ENCODE data around the gene MAP1LC3B. TPM values are rescaled to one million over a fixed set of nuclear protein-coding genes. Genes with fewer than 3 reads are reported as not detected.

The MAP1LC3B gene
- total RNA-seq, 3 donors from 2014 or later: 66.5 to 82.9 (median 67.3) TPM

DNA sequence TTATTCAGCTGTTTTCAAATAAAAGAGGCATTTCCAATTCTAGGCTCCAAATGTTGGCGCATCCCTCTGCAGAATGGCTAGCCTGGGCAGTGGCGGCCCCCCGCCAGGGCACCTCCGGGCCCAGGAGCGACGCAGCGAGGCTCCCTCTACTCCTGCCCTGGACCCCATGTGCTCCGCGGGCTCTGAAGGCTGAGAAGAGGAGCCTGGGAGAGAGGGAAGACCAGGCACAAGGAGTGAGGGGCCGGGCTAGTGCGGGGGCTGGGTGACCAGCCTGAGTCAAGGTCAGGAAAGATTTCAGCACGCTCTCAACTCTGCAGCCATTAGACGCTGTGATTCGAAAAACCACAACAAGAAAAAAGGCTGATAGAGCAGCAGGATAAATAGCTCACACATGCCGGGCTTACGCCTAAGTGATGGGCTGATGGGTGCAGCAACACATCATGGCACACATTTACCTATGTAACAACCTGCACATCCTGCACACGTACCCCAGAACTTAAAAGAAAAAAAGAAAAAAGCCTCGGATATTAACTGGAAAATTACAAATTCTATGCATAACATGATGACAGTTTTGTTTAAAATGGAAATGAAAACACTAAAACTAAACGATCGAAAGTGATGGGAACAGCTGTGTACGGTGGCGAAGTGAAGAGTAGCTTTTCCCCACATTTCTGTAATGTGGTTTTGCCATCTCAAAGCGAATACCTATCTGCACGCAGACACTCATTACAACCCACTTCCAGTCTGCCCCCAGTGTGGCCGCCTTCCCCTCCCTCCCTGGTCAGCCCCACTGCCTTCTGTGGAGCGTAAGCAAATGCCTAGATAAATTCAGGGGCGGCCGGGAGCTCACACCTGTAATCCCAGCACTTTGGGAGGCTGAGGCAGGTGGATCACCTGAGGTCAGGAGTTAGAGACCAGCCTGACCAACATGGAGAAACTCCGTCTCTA lies 44.4 kb downstream of the MAP1LC3B start:
- Histone ChIP-seq H3K4me3 (no peak overlapping the region), H3K9me3 (no peaks in the 10 kb centered on the region), H3K4me1 (ENCODE audit: low read depth) (no peaks in the 10 kb centered on the region), H3K36me3 (ENCODE audit: low read depth) (no peaks in the 10 kb centered on the region)
- peak in 1 of 3 donors; percentile 9 for DNase-seq
- TF ChIP-seq, protein P1, sequence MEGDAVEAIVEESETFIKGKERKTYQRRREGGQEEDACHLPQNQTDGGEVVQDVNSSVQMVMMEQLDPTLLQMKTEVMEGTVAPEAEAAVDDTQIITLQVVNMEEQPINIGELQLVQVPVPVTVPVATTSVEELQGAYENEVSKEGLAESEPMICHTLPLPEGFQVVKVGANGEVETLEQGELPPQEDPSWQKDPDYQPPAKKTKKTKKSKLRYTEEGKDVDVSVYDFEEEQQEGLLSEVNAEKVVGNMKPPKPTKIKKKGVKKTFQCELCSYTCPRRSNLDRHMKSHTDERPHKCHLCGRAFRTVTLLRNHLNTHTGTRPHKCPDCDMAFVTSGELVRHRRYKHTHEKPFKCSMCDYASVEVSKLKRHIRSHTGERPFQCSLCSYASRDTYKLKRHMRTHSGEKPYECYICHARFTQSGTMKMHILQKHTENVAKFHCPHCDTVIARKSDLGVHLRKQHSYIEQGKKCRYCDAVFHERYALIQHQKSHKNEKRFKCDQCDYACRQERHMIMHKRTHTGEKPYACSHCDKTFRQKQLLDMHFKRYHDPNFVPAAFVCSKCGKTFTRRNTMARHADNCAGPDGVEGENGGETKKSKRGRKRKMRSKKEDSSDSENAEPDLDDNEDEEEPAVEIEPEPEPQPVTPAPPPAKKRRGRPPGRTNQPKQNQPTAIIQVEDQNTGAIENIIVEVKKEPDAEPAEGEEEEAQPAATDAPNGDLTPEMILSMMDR (IDR thresholded peaks at IDR 0.05): no peak
- intact Hi-C loops (cut with DNase I, micrococcal nuclease): no loop called here
- no peak for ATAC-seq

DNA sequence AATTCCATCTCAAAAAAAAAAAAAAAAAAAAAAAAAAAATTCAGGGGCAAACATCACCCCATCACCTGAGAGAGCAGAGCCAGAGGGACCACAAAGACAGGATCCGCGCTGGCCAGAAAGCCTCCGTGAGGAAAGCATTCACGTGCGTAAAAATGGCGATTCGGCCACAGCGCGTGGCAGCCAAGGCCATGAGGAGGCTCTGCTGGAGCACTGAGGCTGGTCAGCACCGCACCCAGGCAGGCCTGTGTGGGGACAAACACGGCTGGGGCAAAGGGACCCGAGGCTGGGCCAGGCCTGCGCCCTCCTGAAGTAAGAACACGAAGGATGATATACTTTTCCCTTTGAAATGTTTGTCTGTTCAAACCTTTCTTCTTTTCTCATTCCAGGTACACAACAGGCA lies 45.2 kb downstream of the MAP1LC3B start:
- DNase-seq (peak in 1 of 3 donors; percentile 16), ATAC-seq (no peak)
- no peaks in the 10 kb centered on the region for H3K9me3 ChIP-seq
- TF ChIP-seq, protein P1 (IDR thresholded peaks at IDR 0.05): no peak
- no peaks in the 10 kb centered on the region for H3K36me3 ChIP-seq (ENCODE audit: low read depth)
- no peak overlapping the region for H3K4me3 ChIP-seq
- intact Hi-C loops (cut with DNase I, micrococcal nuclease): no loop called here
- no peaks in the 10 kb centered on the region for H3K4me1 ChIP-seq (ENCODE audit: low read depth)

DNA sequence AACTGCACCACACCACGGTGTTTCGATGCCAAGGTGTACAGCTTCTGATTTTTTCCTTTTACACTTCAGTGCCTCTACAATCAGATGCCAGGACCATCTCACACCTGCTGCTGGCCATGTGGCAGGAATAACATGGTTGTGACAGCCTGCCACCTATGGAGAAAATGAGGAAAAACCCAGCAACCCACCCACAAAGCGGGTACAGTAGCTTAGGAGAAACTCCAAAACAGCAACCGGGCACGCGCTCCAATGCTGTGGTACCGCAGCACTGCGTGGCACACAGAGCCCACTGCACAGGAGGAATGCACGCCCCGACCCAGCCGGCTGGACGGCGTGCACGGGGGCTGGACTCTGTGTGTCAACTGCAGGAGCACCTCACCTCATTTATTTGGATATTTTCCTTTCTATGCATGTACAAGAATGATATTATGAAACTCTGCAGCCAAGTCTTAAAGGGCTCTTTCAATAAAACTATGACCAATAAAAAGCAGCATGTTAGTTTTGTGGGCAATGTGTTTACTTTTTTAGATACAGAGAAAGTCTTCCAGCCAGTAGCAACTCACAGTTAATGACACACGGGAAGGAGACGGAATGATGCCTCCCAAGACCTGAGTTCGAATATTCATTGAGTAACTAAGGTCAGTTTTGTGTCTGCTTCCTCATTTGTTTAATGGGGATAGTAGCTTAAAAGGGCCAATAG lies 45.9 kb downstream of the MAP1LC3B start:
- ATAC-seq: peak; percentile 46
- Histone ChIP-seq H3K9me3 (no peaks in the 10 kb centered on the region), H3K4me3 (no peak overlapping the region), H3K4me1 (ENCODE audit: low read depth) (no peaks in the 10 kb centered on the region), H3K36me3 (ENCODE audit: low read depth) (no peaks in the 10 kb centered on the region)
- DNase-seq: peak in 1 of 3 donors; percentile 14
- TF ChIP-seq, protein P1 (IDR thresholded peaks at IDR 0.05): no peak
- intact Hi-C loops (cut with DNase I, micrococcal nuclease): no loop called here

DNA sequence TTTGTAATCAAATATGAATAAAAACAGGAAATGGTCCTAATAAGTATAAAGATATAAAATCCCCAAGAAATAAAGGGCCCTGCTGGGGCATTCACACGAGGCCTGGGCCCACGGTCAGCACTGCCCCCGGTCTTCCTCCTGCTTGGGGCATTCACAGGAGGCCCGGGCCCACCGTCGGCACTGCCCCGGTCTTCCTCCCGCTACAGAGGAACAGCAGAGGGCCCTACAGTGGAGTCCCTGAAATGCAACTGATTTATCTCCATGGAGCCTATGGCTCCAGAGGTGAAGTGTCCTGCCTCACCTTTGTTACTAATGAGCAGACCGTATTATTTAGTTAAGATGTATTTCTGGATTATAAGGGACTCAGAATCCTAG lies 46.5 kb downstream of the MAP1LC3B start:
- intact Hi-C loops (cut with DNase I, micrococcal nuclease): no loop called here
- DNase-seq (peak in 1 of 3 donors; percentile 5), ATAC-seq (no peak)
- Histone ChIP-seq H3K4me3 (no peak overlapping the region), H3K9me3 (no peaks in the 10 kb centered on the region), H3K36me3 (ENCODE audit: low read depth) (no peaks in the 10 kb centered on the region), H3K4me1 (ENCODE audit: low read depth) (no peaks in the 10 kb centered on the region)
- TF ChIP-seq, protein P1 (IDR thresholded peaks at IDR 0.05): no peak

DNA sequence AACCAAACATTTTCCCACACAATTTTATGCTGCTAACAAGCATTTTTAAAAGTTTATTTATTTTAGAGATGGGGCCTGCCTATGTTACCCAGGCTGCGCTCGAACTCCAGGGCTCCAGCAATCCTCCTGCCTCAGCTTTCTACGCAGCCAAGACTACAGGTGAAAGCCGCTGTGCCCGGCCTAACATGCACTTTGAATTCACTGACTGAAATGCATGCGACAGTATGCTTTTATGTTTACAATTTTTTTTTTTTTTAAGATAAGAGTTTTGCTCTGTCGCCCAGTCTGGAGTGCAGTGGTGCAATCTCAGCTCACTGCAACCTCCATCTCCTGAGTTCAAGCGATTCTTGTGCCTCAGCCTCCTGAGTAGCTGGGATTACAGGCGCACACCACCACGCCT lies 47.8 kb downstream of the MAP1LC3B start:
- ATAC-seq: no peak
- intact Hi-C loops (cut with DNase I, micrococcal nuclease): no loop called here
- H3K9me3 ChIP-seq: no peaks in the 10 kb centered on the region
- no peaks in the 10 kb centered on the region for H3K4me1 ChIP-seq (ENCODE audit: low read depth)
- H3K36me3 ChIP-seq (ENCODE audit: low read depth): no peaks in the 10 kb centered on the region
- DNase-seq: no peak
- TF ChIP-seq, protein P1 (IDR thresholded peaks at IDR 0.05): no peak
- H3K4me3 ChIP-seq: no peak overlapping the region
